Trophoblast cell (in vitro differentiated cells and primary cell): Measurements from ENCODE around the gene FMOD.

ENCODE experiments used
- DNase-seq, 2 donors: peaks; one replicate each; pipeline ENCODE4 v3.0.0-alpha.2; 2016
- H2AFZ ChIP-seq: 2 replicates; pipeline ENCODE4 v1.6.1; 2013; ENCODE audit warnings: low read length, moderate library complexity, mild to moderate bottlenecking; ENCODE audit not compliant: insufficient read depth, poor library complexity
- H2AK5ac ChIP-seq: 2 replicates; pipeline ENCODE4 v1.6.1; 2013; ENCODE audit warnings: mild to moderate bottlenecking, low read length
- H2BK120ac ChIP-seq: 2 replicates; pipeline ENCODE4 v1.6.1; 2013; ENCODE audit warnings: low read length, mild to moderate bottlenecking, moderate library complexity; ENCODE audit not compliant: insufficient read depth, poor library complexity
- H2BK12ac ChIP-seq: 2 replicates; pipeline ENCODE4 v1.6.1; 2013; ENCODE audit warnings: mild to moderate bottlenecking, low read length, moderate library complexity
- H2BK5ac ChIP-seq: 2 replicates; pipeline ENCODE4 v1.6.1; 2013; ENCODE audit warnings: low read length, low read depth, moderate library complexity, mild to moderate bottlenecking; ENCODE audit not compliant: poor library complexity
- H3K14ac ChIP-seq: 2 replicates; pipeline ENCODE4 v1.6.1; 2013; ENCODE audit warnings: mild to moderate bottlenecking, low read length
- H3K18ac ChIP-seq: 2 replicates; pipeline ENCODE4 v1.6.1; 2013; ENCODE audit warnings: mild to moderate bottlenecking, low read length
- H3K23ac ChIP-seq: 2 replicates; pipeline ENCODE4 v1.6.1; 2013; ENCODE audit warnings: low read length
- H3K27ac ChIP-seq: 2 replicates; pipeline ENCODE4 v1.5.1; 2013; ENCODE audit warnings: low read depth, mild to moderate bottlenecking, inconsistent platforms, low read length, moderate library complexity
- H3K27me3 ChIP-seq: 2 replicates; pipeline ENCODE4 v1.6.1; 2013; ENCODE audit warnings: inconsistent platforms, mild to moderate bottlenecking, low read length, moderate library complexity; ENCODE audit not compliant: insufficient read depth
- H3K36me3 ChIP-seq, 2 experiments: 1 replicate in 1 of 2; 2 replicates in 1 of 2; pipeline ENCODE4 v1.6.1; 2013; ENCODE audit warnings: low read length in 2 of 2, mild to moderate bottlenecking in 2 of 2, moderate library complexity in 1 of 2; ENCODE audit not compliant: insufficient read depth in 2 of 2, control insufficient read depth in 1 of 2
- H3K4ac ChIP-seq: 2 replicates; pipeline ENCODE4 v1.6.1; 2013; ENCODE audit warnings: low read depth, mild to moderate bottlenecking, low read length, moderate library complexity
- H3K4me1 ChIP-seq, 2 experiments: 1 replicate in 1 of 2; 2 replicates in 1 of 2; pipeline ENCODE4 v1.6.1; 2013; ENCODE audit warnings: low read length in 2 of 2, mild to moderate bottlenecking in 2 of 2, moderate library complexity in 1 of 2; ENCODE audit not compliant: insufficient read depth in 2 of 2, control insufficient read depth in 1 of 2
- H3K4me2 ChIP-seq: 2 replicates; pipeline ENCODE4 v1.6.1; 2013; ENCODE audit warnings: inconsistent platforms, mild to moderate bottlenecking, low read length, moderate library complexity
- H3K4me3 ChIP-seq: 2 replicates; pipeline ENCODE4 v1.5.1; 2013; ENCODE audit warnings: mild to moderate bottlenecking, low read depth, low read length, inconsistent platforms
- H3K79me1 ChIP-seq: one replicate; pipeline ENCODE4 v1.6.1; 2013; ENCODE audit warnings: low read length
- H3K79me2 ChIP-seq: 2 replicates; pipeline ENCODE4 v1.6.1; 2013; ENCODE audit warnings: low read length, mild to moderate bottlenecking; ENCODE audit not compliant: control insufficient read depth, insufficient read depth, poor library complexity
- H3K9ac ChIP-seq: 2 replicates; pipeline ENCODE4 v1.6.1; 2013; ENCODE audit warnings: mild to moderate bottlenecking, low read length
- H3K9me3 ChIP-seq: 2 replicates; pipeline ENCODE4 v1.6.1; 2013; ENCODE audit warnings: low read depth, mild to moderate bottlenecking, control low read depth, inconsistent platforms, low read length; ENCODE audit not compliant: insufficient read depth
- H4K12ac ChIP-seq: 2 replicates; pipeline ENCODE4 v1.6.1; 2013; ENCODE audit warnings: low read depth, mild to moderate bottlenecking, low read length, moderate library complexity
- H4K8ac ChIP-seq: 2 replicates; pipeline ENCODE4 v1.6.1; 2013; ENCODE audit warnings: low read depth, mild to moderate bottlenecking, low read length, moderate library complexity
- H4K91ac ChIP-seq: one replicate; pipeline ENCODE4 v1.6.1; 2013; ENCODE audit warnings: low read depth, mild to moderate bottlenecking, low read length, moderate library complexity
- WGBS: extraction: QIAGEN DNeasy Blood & Tissue Kit; methylation state at CpG from one replicate; pipeline ENCODE4 v1.1.7; 2013; ENCODE audit warnings: missing lambda C conversion rate; ENCODE audit not compliant: insufficient read length, insufficient coverage; ENCODE audit errors: extremely low coverage; 5-methylcytosine and 5-hydroxymethylcytosine counted together

Gene FMOD

DNA sequence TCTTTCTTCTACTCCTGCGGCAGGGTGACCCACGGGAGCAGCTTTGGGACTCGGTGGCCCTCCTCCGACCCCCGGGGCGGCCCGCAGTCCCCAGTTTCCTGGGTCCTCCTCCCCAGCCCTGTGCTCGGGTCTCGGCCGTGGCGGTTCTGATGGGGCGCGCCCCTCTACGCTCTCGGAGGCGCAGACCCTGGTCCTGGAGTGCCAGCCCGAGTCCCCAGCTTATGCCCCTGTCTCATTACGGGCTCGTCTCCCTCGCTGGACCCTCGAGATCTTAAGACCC is 45.2 kb downstream of the FMOD start:
- Histone ChIP-seq H3K18ac (peak overlapping the region; percentile 62), H2BK5ac (peak overlapping the region; percentile 63), H3K4me2 (peak overlapping the region; percentile 89), H2AFZ (peak overlapping the region; percentile 57), H2BK120ac (peak overlapping the region; percentile 82), H3K79me2 (peaks cover 10% of the 10 kb centered on the region), H3K4me1 (peaks cover 14 to 20% of the 10 kb centered on the region in 2 experiments), H2BK12ac (peak overlapping the region; percentile 13), H3K9me3 (no peaks in the 10 kb centered on the region), H2AK5ac (peak overlapping the region; percentile 65), H3K36me3 (peaks cover 4 to 6% of the 10 kb centered on the region in 2 experiments), H3K4me3 (peak overlapping the region; percentile 85), H3K23ac (no peak overlapping the region), H3K9ac (peak overlapping the region; percentile 84), H4K12ac (peak overlapping the region; percentile 71), H3K4ac (peak overlapping the region; percentile 87), H4K8ac (peak overlapping the region; percentile 86), H3K14ac (peak overlapping the region; percentile 82), H3K27ac (no peak overlapping the region), H3K27me3 (no peaks in the 10 kb centered on the region), H3K79me1 (peaks cover 15% of the 10 kb centered on the region), H4K91ac (peak overlapping the region; percentile 79)
- no peak for DNase-seq
- WGBS: no CpG with 5 or more reads among the region's 21 CpGs

DNA sequence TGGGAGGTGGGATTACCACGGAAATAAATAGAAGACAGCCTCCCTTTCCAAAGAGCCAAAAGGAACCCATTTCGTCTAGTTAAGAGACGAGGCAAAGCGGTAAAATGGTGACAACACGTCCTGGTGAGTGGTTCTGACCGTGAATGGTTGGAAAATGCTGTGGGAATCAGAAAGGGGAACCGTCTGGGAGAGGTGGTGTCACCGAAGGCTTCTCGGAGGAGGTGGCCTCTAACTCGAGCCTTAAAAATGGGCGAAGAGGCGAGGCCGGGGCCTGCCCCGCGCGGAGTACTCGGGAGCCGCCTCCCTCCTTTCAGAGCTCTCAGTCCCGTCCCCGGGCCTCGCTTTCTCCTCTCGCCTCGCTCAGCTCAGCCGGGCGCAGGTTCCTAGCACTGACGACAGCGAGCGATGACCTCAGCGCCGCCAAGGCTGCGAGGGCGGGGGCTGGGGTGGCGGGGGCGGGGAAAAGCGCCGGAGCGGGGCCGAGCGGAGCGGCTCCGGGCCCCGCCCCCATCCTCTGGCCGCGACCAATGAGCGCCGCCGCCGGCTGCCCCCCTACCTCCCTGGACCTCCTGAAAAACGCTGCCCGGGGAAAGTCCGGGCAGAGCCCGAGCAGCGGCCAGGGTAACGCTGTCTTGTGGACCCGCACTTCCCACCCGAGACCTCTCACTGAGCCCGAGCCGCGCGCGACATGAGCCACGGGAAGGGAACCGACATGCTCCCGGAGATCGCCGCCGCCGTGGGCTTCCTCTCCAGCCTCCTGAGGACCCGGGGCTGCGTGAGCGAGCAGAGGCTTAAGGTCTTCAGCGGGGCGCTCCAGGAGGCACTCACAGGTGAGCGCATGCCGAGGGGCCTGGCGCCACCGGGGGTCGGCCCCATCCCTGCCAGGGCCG is 45.8 kb downstream of the FMOD start, which contains the start of gene BTG2:
BTG2 (plus strand) TSS at position 601 of the 890 bp plus-strand sequence; CDS start at position 689, 88 bp downstream.
- Histone ChIP-seq H4K91ac (peak within 1 kb of the TSS; percentile 79), H3K23ac (no peak within 1 kb of the TSS), H3K18ac (peak within 1 kb of the TSS; percentile 90), H2AFZ (peak within 1 kb of the TSS; percentile 61), H4K12ac (peak within 1 kb of the TSS; percentile 71), H2BK12ac (peak within 1 kb of the TSS; percentile 15), H2AK5ac (peak within 1 kb of the TSS; percentile 81), H3K27me3 (no peaks in the 10 kb centered on the region), H3K4ac (peak within 1 kb of the TSS; percentile 87), H4K8ac (peak within 1 kb of the TSS; percentile 96), H3K4me3 (peak within 1 kb of the TSS; percentile 85), H3K4me2 (peak within 1 kb of the TSS; percentile 89), H3K27ac (no peak within 1 kb of the TSS), H2BK5ac (peak within 1 kb of the TSS; percentile 63), H3K14ac (peak within 1 kb of the TSS; percentile 82), H3K4me1 (peaks cover 14 to 20% of the 10 kb centered on the region in 2 experiments), H3K36me3 (peaks cover 4 to 6% of the 10 kb centered on the region in 2 experiments), H3K79me1 (peaks cover 15% of the 10 kb centered on the region), H2BK120ac (peak within 1 kb of the TSS; percentile 82), H3K79me2 (peaks cover 10% of the 10 kb centered on the region), H3K9me3 (no peaks in the 10 kb centered on the region), H3K9ac (peak within 1 kb of the TSS; percentile 84)
- WGBS: no CpG with 5 or more reads among the region's 79 CpGs
- peak; percentile 93 to 95 for DNase-seq

GRCh38 chr1:203304391-203304918 is 46.5 kb downstream of the FMOD start:
- Histone ChIP-seq H2BK120ac (no peak overlapping the region), H2AFZ (peak overlapping the region; percentile 61), H3K4me3 (no peak overlapping the region), H3K9ac (no peak overlapping the region), H3K36me3 (peaks cover 4 to 6% of the 10 kb centered on the region in 2 experiments), H3K4me1 (peaks cover 14 to 20% of the 10 kb centered on the region in 2 experiments), H3K4me2 (peak overlapping the region; percentile 77), H3K79me1 (peaks cover 15% of the 10 kb centered on the region), H3K14ac (no peak overlapping the region), H3K27ac (no peak overlapping the region), H3K4ac (peak overlapping the region; percentile 20), H3K18ac (no peak overlapping the region), H2BK12ac (no peak overlapping the region), H3K23ac (no peak overlapping the region), H3K9me3 (no peaks in the 10 kb centered on the region), H4K91ac (peak overlapping the region; percentile 64), H3K79me2 (peaks cover 10% of the 10 kb centered on the region), H4K12ac (no peak overlapping the region), H4K8ac (peak overlapping the region; percentile 96), H3K27me3 (no peaks in the 10 kb centered on the region), H2BK5ac (no peak overlapping the region), H2AK5ac (peak overlapping the region; percentile 81)
- no peak for DNase-seq
- WGBS: no CpG with 5 or more reads among the region's 9 CpGs

DNA sequence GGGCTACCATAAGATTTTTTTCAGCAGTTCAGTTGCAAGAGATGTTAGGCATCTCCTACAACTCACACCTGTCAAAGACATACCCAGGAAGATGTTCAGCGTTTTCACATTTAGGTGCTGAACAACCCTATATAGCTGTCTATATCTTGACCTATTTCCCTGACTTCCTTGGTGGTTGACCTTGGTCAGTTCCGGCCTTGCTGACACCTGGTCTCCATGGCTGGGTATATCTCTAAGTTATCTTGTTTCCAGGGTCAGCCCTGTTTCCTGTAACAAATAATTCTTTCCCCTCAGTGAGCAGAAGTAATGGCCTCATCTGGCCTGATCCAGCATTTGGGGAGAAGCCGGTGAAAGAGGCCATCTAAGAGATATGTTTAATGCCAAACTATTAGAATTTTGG is 48.0 kb downstream of the FMOD start:
- H3K9ac ChIP-seq: no peak overlapping the region
- WGBS: no CpG with 5 or more reads among the region's 3 CpGs

More for the DNA sequence above, 48.0 kb downstream of the FMOD start:
- Histone ChIP-seq H3K4ac (no peak overlapping the region), H3K79me2 (peaks cover 10% of the 10 kb centered on the region), H3K14ac (no peak overlapping the region), H2BK5ac (no peak overlapping the region), H3K4me3 (no peak overlapping the region), H3K9me3 (no peaks in the 10 kb centered on the region), H3K4me1 (peaks cover 14 to 20% of the 10 kb centered on the region in 2 experiments), H3K18ac (no peak overlapping the region), H2AFZ (no peak overlapping the region), H2BK12ac (no peak overlapping the region), H2AK5ac (no peak overlapping the region), H4K12ac (no peak overlapping the region), H2BK120ac (no peak overlapping the region), H4K8ac (no peak overlapping the region), H3K79me1 (peaks cover 15% of the 10 kb centered on the region), H3K27me3 (no peaks in the 10 kb centered on the region), H4K91ac (no peak overlapping the region), H3K36me3 (peaks cover 2 to 6% of the 10 kb centered on the region in 2 experiments), H3K23ac (no peak overlapping the region), H3K4me2 (no peak overlapping the region), H3K27ac (no peak overlapping the region)
- peak in 1 of 2 donors; percentile 30 for DNase-seq
